ENCODE results near the gene MICU1. TPM values are rescaled to one million over a fixed set of nuclear protein-coding genes. Genes with fewer than 3 reads are reported as not detected.
"Not testable (repeated sequence)": the region's sequence is repeated elsewhere in the genome, so short reads cannot be mapped to it uniquely, and the experiment has no call there.

MICU1 gene
- total RNA-seq, 1 experiment from 2014 or later: 89.4 TPM

DNA sequence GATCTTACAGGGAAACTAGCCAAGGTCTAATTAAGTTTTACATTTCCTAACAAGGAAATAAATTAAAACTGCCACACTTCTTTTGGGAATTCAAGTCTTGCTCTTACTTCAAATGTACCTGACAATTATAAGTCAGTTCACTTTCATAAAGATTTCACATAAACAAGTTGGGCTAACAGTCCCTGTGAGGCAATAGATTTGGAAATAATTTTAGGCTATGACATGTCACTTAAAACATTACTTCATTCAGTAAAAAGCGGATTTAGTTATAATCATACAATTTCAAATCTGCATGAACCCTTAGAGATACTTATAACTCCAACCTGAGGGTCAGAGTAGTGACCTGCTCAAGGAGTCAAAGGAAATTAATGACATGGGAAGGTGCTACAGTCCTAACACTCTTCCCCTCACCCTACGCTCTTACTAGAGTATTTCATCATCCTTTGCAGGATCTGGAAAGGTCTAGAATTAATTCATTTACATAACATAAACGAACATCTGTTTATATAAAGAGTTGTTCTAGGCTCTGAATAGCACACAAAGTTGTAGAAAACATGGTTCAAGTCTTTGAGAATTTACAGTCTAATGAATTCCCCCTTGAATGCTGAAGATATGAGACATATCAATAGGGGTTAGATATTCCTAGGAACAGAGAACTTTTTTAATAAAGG is 238.8 kb downstream of the MICU1 start:
- no TSS peak for BruUV-seq (replicated peaks)
- Mint-ChIP-seq H3K27ac (ENCODE audit: unreplicated experiment) (no peak overlapping the region), H3K36me3 (ENCODE audit: insufficient read depth, unreplicated experiment) (no peaks in the 10 kb centered on the region), H3K4me3 (ENCODE audit: low read depth, unreplicated experiment) (no peak overlapping the region), H3K27me3 (ENCODE audit: unreplicated experiment) (no peaks in the 10 kb centered on the region), H3K9me3 (ENCODE audit: low read depth, unreplicated experiment) (no peaks in the 10 kb centered on the region), H3K4me1 (ENCODE audit: low read depth, unreplicated experiment) (peaks cover 15% of the 10 kb centered on the region)
- TF ChIP-seq, protein P1, sequence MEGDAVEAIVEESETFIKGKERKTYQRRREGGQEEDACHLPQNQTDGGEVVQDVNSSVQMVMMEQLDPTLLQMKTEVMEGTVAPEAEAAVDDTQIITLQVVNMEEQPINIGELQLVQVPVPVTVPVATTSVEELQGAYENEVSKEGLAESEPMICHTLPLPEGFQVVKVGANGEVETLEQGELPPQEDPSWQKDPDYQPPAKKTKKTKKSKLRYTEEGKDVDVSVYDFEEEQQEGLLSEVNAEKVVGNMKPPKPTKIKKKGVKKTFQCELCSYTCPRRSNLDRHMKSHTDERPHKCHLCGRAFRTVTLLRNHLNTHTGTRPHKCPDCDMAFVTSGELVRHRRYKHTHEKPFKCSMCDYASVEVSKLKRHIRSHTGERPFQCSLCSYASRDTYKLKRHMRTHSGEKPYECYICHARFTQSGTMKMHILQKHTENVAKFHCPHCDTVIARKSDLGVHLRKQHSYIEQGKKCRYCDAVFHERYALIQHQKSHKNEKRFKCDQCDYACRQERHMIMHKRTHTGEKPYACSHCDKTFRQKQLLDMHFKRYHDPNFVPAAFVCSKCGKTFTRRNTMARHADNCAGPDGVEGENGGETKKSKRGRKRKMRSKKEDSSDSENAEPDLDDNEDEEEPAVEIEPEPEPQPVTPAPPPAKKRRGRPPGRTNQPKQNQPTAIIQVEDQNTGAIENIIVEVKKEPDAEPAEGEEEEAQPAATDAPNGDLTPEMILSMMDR (IDR thresholded peaks at IDR 0.05; ENCODE audit: unreplicated experiment): no peak
- CTCF ChIA-PET: interaction anchor here (0.6 kb wide), 2 partner anchors 18 to 25 kb away, joined by 3 read pairs; no protein-coding TSS in a partner anchor
- DNase-seq: no peak
- intact Hi-C loops (cut with micrococcal nuclease; ENCODE audit: unreplicated experiment): no loop called here

DNA sequence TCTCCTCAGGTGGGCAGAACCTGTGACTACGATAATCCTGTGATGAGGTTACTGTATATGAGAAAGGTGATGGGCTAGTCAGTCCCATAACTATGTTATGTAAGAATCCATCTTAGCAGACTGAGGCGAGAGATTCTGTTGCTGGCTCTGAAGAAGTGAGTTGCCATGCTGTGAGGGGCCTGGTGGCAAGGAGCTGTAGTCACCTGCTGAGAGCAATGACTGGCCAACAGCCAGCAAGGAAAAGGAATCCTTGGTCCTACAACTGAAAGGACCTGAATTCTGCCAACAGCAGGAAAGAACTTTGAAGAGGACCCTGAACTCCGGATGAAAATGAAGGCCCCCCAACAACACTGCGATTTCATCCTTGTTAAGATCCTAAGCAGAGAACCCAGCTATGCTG is 240.2 kb downstream of the MICU1 start:
- no TSS peak for BruUV-seq (replicated peaks)
- Mint-ChIP-seq H3K36me3 (ENCODE audit: insufficient read depth, unreplicated experiment) (no peaks in the 10 kb centered on the region), H3K4me3 (ENCODE audit: low read depth, unreplicated experiment) (no peak overlapping the region), H3K27me3 (ENCODE audit: unreplicated experiment) (no peaks in the 10 kb centered on the region), H3K9me3 (ENCODE audit: low read depth, unreplicated experiment) (no peaks in the 10 kb centered on the region), H3K27ac (ENCODE audit: unreplicated experiment) (no peak overlapping the region), H3K4me1 (ENCODE audit: low read depth, unreplicated experiment) (peaks cover 15% of the 10 kb centered on the region)
- TF ChIP-seq, protein P1 (IDR thresholded peaks at IDR 0.05; ENCODE audit: unreplicated experiment): no peak
- intact Hi-C loops (cut with micrococcal nuclease; ENCODE audit: unreplicated experiment): no loop called here
- CTCF ChIA-PET: interaction anchor here (1.7 kb wide), 1 partner anchor 64 kb away, joined by 3 read pairs; no protein-coding TSS in a partner anchor
- DNase-seq: no peak

DNA sequence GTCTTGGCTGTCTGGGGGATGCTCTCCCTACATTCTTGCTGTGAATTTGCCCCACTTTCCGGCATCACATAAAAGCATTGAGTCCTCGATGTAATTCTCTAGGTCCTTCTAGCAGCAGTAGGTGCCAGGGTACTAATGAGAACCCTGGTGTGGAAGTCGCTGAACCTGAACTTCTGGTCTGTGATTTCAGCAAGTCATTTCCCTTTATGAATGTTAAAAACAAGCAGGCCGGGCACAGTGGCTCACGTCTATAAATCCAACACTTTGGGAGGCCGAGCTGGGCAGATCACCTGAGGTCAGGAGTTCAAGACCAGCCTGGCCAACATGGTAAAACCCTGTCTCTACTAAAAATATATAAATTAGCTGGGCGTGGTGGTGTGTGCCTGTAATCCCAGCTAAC is 240.9 kb downstream of the MICU1 start:
- H3K36me3 Mint-ChIP-seq (ENCODE audit: insufficient read depth, unreplicated experiment); H3K9me3 Mint-ChIP-seq (ENCODE audit: low read depth, unreplicated experiment); H3K4me3 Mint-ChIP-seq (ENCODE audit: low read depth, unreplicated experiment); H3K27me3 Mint-ChIP-seq (ENCODE audit: unreplicated experiment); intact Hi-C loops (cut with micrococcal nuclease; ENCODE audit: unreplicated experiment); BruUV-seq (replicated peaks): not testable (repeated sequence)
- peaks cover 15% of the 10 kb centered on the region for H3K4me1 Mint-ChIP-seq (ENCODE audit: low read depth, unreplicated experiment)
- DNase-seq: peak; percentile 61
- peak overlapping the region; percentile 2 for H3K27ac Mint-ChIP-seq (ENCODE audit: unreplicated experiment)
- CTCF ChIA-PET: interaction anchor here (0.8 to 1.7 kb wide), 3 partner anchors 10 to 65 kb away, joined by 3 to 4 read pairs (median 3); no protein-coding TSS in a partner anchor

DNA sequence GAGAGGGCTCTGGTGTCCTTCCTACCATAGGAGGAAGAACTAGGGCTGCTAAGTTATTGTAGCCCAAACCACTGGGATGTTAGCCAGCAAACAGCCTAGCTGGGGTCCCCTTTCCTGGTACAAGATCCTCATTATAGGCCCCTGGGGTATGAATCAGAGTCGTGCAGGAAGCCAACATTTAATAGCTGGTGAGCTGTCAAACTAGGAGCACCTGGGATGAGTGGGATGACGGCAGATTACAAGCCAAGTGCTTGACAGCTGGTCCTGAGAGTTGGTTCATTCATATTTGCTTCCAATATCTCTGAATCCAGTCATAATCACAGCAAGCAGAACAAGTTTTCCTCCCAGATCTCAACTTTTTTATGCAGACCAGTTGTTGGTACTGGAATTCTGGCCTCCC is 246.1 kb downstream of the MICU1 start:
- H3K27ac Mint-ChIP-seq (ENCODE audit: unreplicated experiment): no peak overlapping the region
- TF ChIP-seq, protein P1 (IDR thresholded peaks at IDR 0.05; ENCODE audit: unreplicated experiment): no peak
- intact Hi-C loops (cut with micrococcal nuclease; ENCODE audit: unreplicated experiment): no loop called here
- no peaks in the 10 kb centered on the region for H3K9me3 Mint-ChIP-seq (ENCODE audit: low read depth, unreplicated experiment)
- CTCF ChIA-PET: no interaction called here
- H3K27me3 Mint-ChIP-seq (ENCODE audit: unreplicated experiment): no peaks in the 10 kb centered on the region
- no peak overlapping the region for H3K4me3 Mint-ChIP-seq (ENCODE audit: low read depth, unreplicated experiment)
- DNase-seq: no peak
- no TSS peak for BruUV-seq (replicated peaks)
- H3K36me3 Mint-ChIP-seq (ENCODE audit: insufficient read depth, unreplicated experiment): no peaks in the 10 kb centered on the region
- H3K4me1 Mint-ChIP-seq (ENCODE audit: low read depth, unreplicated experiment): peaks cover 5% of the 10 kb centered on the region

DNA sequence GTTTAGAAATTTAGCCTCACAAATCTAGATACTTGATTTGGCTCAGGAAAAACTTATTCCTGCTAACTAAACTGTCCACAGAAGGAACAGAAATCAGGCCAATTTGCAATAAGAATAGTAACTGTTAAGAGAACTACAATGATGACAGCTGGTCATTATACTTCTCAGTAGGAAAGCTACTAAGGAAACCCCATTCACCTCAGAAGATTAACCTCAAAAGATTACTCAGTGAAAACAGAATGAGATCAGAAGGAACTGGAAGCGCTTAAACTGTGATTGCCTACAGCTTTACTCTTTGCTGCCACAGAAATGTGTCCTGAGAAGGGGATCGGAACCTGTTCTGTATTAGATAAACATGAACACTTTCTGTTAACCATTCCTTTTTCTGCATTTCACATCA is 246.8 kb downstream of the MICU1 start:
- no peaks in the 10 kb centered on the region for H3K9me3 Mint-ChIP-seq (ENCODE audit: low read depth, unreplicated experiment)
- CTCF ChIA-PET: no interaction called here
- no peaks in the 10 kb centered on the region for H3K4me1 Mint-ChIP-seq (ENCODE audit: low read depth, unreplicated experiment)
- H3K4me3 Mint-ChIP-seq (ENCODE audit: low read depth, unreplicated experiment): no peak overlapping the region
- intact Hi-C loops (cut with micrococcal nuclease; ENCODE audit: unreplicated experiment): no loop called here
- no peak overlapping the region for H3K27ac Mint-ChIP-seq (ENCODE audit: unreplicated experiment)
- BruUV-seq (replicated peaks): no TSS peak
- TF ChIP-seq, protein P1 (IDR thresholded peaks at IDR 0.05; ENCODE audit: unreplicated experiment): no peak
- H3K27me3 Mint-ChIP-seq (ENCODE audit: unreplicated experiment): no peaks in the 10 kb centered on the region
- no peaks in the 10 kb centered on the region for H3K36me3 Mint-ChIP-seq (ENCODE audit: insufficient read depth, unreplicated experiment)
- DNase-seq: no peak

Data from Calu3 (cell line).